ENCODE data around the gene ABCB8. TPM values are rescaled to one million over a fixed set of nuclear protein-coding genes. Genes with fewer than 3 reads are reported as not detected.

The ABCB8 gene
- total RNA-seq, 6 donors from 2014 or later = 38.3 to 58.7 (median 42.5) TPM

DNA sequence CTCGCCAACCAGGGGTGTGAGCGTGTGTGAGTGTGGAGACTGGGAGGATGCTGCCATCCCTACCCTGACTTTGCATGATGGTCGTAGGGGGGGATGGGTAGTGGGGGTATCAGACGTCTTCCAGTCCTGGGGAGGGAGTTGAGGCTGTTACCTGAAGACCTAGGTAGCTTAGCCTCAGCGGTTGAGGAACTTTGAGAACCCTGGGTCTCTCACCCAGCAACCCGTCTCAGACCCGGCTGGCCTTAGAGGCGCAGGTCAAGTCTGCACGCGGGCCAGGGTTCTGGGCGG is 33.8 kb downstream of the ABCB8 start:
- Histone ChIP-seq H3K27me3 (no peaks in the 10 kb centered on the region), H3K36me3 (peaks cover 18 to 41% (median 34%) of the 10 kb centered on the region in 4 donors), H3K9me3 (no peaks in the 10 kb centered on the region), H3K27ac (peak overlapping the region in 3 of 4 donors; percentile 47 to 99 (median 96)), H3K4me1 (peaks cover 33 to 57% (median 48%) of the 10 kb centered on the region in 4 donors), H3K4me3 (peak overlapping the region in 2 of 4 donors; percentile 40 to 88)
- DNase-seq (no peak), ATAC-seq (ENCODE audit: low FRiP score in 2 of 2) (no peak)
- 60 to 92% methylated on average over 5 to 10 of the region's 11 CpGs for WGBS, 2 donors
- TF ChIP-seq POLR2A (IDR thresholded peaks at IDR 0.05) = peak in 1 of 4 donors; percentile 20
- TF ChIP-seq, protein P1, sequence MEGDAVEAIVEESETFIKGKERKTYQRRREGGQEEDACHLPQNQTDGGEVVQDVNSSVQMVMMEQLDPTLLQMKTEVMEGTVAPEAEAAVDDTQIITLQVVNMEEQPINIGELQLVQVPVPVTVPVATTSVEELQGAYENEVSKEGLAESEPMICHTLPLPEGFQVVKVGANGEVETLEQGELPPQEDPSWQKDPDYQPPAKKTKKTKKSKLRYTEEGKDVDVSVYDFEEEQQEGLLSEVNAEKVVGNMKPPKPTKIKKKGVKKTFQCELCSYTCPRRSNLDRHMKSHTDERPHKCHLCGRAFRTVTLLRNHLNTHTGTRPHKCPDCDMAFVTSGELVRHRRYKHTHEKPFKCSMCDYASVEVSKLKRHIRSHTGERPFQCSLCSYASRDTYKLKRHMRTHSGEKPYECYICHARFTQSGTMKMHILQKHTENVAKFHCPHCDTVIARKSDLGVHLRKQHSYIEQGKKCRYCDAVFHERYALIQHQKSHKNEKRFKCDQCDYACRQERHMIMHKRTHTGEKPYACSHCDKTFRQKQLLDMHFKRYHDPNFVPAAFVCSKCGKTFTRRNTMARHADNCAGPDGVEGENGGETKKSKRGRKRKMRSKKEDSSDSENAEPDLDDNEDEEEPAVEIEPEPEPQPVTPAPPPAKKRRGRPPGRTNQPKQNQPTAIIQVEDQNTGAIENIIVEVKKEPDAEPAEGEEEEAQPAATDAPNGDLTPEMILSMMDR (IDR thresholded peaks at IDR 0.05) = no peak

DNA sequence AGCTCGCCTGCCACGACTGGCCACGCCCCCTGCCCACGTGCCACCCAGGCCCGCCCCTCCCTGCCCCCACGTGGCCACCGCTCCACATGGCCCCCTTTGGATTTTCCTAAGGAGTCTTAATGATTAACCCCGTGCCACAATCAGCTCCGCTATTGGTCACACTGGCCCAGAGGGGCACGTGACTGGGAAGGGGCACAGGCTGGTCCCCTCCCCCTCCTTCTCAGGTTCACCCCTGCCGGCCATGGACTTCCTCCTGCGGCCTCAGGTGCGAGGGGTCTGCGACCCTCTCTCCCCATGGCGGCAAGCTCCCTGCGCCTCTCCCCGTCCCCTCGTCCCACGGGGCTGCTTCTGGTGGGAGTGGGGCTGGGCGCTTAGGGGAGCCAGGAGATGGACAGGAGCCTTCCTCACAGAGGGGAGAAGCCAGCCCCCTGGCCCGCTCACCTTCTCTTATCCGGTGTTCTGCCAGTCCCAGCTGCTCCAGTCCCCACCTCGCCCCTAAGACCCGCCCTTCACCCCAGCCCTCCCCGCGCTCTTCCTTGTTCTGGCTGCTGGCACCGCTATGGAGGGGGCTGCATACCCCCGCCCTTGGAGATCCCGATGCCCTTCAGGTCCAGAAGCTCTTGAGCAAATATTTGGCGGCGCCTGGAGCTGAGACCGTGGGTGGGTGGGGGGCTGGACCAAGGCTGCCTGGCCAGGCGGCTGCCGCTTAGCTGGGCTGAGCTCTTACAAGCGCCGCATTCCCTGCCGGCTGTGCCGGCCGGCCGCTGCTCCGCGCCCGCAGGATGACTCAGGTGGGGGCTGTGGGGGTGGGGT is 34.4 kb downstream of the ABCB8 start:
- Histone ChIP-seq H3K4me1 (peaks cover 30 to 52% (median 44%) of the 10 kb centered on the region in 4 donors), H3K27ac (peak overlapping the region; percentile 59 to 99 (median 82)), H3K27me3 (no peaks in the 10 kb centered on the region), H3K9me3 (no peaks in the 10 kb centered on the region), H3K36me3 (peaks cover 22 to 47% (median 40%) of the 10 kb centered on the region in 4 donors), H3K4me3 (peak overlapping the region in 3 of 4 donors; percentile 13 to 88 (median 40))
- ATAC-seq (ENCODE audit: low FRiP score in 2 of 2) (peak; percentile 31 to 67), DNase-seq (peak; percentile 82 to 92)
- TF ChIP-seq, protein P1 (IDR thresholded peaks at IDR 0.05) = peak in 1 of 6 experiments; percentile 10
- TF ChIP-seq POLR2A (IDR thresholded peaks at IDR 0.05) = no peak
- WGBS, 2 donors = 68 to 90% methylated on average over 17 to 32 of the region's 43 CpGs

DNA sequence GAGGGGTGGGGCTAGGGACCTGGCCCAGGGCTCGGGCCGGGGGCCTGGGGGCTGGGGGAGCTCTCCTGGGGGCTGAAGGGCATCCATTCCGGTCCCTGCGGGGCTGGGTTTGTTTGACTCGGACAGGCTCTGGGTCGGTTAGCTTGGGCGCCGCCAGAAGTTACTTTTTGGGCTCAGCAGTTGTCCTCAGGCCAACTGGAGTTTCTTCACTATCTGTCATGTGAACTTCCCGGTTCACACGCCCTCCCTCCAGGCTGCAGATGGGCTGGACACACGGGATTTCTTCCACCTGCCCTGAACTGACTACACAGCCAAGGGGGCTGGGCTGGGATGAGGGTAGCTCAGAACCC is 34.9 kb downstream of the ABCB8 start:
- no peak for DNase-seq
- no peaks in the 10 kb centered on the region for H3K27me3 ChIP-seq
- 67% methylated on average over 11 of the region's 11 CpGs; no CpG with 5 or more reads in 1 of the 2 donors for WGBS, 2 donors
- H3K4me3 ChIP-seq = peak overlapping the region in 3 of 4 donors; percentile 13 to 88 (median 40)
- no peaks in the 10 kb centered on the region for H3K9me3 ChIP-seq
- peaks cover 28 to 53% (median 45%) of the 10 kb centered on the region in 4 donors for H3K36me3 ChIP-seq
- TF ChIP-seq, protein P1 (IDR thresholded peaks at IDR 0.05) = no peak
- TF ChIP-seq EP300 (IDR thresholded peaks at IDR 0.05) (no peak), POLR2AphosphoS5 (IDR thresholded peaks at IDR 0.05) (no peak)
- ATAC-seq (ENCODE audit: low FRiP score in 2 of 2) = peak in 1 of 2 donors; percentile 0
- H3K27ac ChIP-seq = peak overlapping the region; percentile 59 to 99 (median 82)
- H3K4me1 ChIP-seq = peaks cover 30 to 51% (median 44%) of the 10 kb centered on the region in 4 donors

DNA sequence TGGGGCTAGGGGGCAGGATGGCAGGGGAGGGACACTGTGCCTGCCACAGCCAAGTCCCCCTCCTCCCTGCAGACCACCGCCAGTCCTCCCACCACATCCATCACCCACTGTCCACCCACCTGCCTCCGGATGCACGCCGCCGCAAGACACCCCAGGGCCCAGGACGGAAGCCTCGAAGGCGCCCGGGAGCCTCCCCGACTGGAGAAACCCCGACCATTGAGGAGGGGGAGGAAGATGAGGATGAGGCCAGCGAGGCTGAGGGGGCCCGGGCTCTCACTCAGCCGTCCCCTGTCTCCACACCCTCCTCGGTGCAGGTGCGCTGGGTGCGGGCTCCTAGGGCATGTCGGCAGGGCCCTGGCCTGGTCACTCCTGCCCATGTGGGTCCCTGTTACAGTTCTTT is 36.2 kb downstream of the ABCB8 start:
- no peak for ATAC-seq (ENCODE audit: low FRiP score in 2 of 2)
- no peak for TF ChIP-seq POLR2A (IDR thresholded peaks at IDR 0.05)
- no peak for TF ChIP-seq POLR2AphosphoS5 (IDR thresholded peaks at IDR 0.05)
- TF ChIP-seq, protein P1 (IDR thresholded peaks at IDR 0.05) = no peak
- TF ChIP-seq EP300 (IDR thresholded peaks at IDR 0.05) = no peak
- DNase-seq = peak in 1 of 2 donors; percentile 78
- Histone ChIP-seq H3K27me3 (no peaks in the 10 kb centered on the region), H3K27ac (no peak overlapping the region), H3K4me1 (peaks cover 23 to 39% (median 34%) of the 10 kb centered on the region in 4 donors), H3K9me3 (no peaks in the 10 kb centered on the region), H3K36me3 (peaks cover 33 to 65% (median 57%) of the 10 kb centered on the region in 4 donors), H3K4me3 (no peak overlapping the region)
- WGBS, 2 donors = 96 to 97% methylated on average over 16 to 18 of the region's 18 CpGs

- Histone ChIP-seq H3K4me1 (peaks cover 23 to 39% (median 34%) of the 10 kb centered on the region in 4 donors), H3K27me3 (no peaks in the 10 kb centered on the region), H3K27ac (no peak overlapping the region), H3K4me3 (no peak overlapping the region), H3K36me3 (peaks cover 36 to 71% (median 63%) of the 10 kb centered on the region in 4 donors), H3K9me3 (no peaks in the 10 kb centered on the region)
- ATAC-seq (ENCODE audit: low FRiP score in 2 of 2) (no peak), DNase-seq (peak in 1 of 2 donors; percentile 20)
- TF ChIP-seq EP300 (IDR thresholded peaks at IDR 0.05) (no peak), POLR2AphosphoS5 (IDR thresholded peaks at IDR 0.05) (no peak), POLR2A (IDR thresholded peaks at IDR 0.05) (no peak)
- TF ChIP-seq, protein P1 (IDR thresholded peaks at IDR 0.05) = no peak
- 92 to 93% methylated on average over 5 to 6 of the region's 6 CpGs for WGBS, 2 donors
Measured at GRCh38 chr7:151064993-151065392, 36.7 kb downstream of the ABCB8 start.

All from upper lobe of left lung (tissue), 6 donors.